Heart left ventricle (tissue), 13 donors: Measurements from ENCODE around the gene DIO3.

Source experiments
- POLR2A ChIP-seq, 2 donors: fragments of 450-650 bp; IDR thresholded peaks; one replicate each; pipeline ENCODE4 v1.6.1; 2017; ENCODE audit warnings: antibody characterized with exemption in 2 of 2, mild to moderate bottlenecking in 2 of 2, moderate library complexity in 2 of 2
- TF ChIP-seq, protein P1 (sequence below), 12 donors: fragments of 200-600 bp; sonication (generic) in 4 of 12; IDR thresholded peaks; one replicate each; pipeline versions ENCODE4 v1.5.0 to v1.8.0; 2018 to 2022; ENCODE audit warnings: antibody characterized with exemption in 12 of 12, mild to moderate bottlenecking in 5 of 12
- donor health status: ischemic (EF 13 %, LVEDD 7.1; RV severe dilation, severe dysfunction).
- donor health status: DM: no; HTN: yes; CAD: no.
- donor health status: DM: no; HTN: no; CAD: no.
- donor health status: ischemic (EF 25% LVEDD 6.9; RV normal size, moderate dysfunction).
- donor health status: ischemic (EF 25% LVEDD 5.7; RV mildly dilated, moderate dysfunction).
- donor health status: ischemic (EF 35%, LVEDD 5.7; RV mildly dilated, moderate dysfunction).
- donor health status: nonischemic (EF 11% LVEDD 7.7; RV severe dilation, severe dysfunction).
- donor health status: DM: yes; HTN: yes; CAD: no.
- donor health status: PGD.
- donor health status: ischemic (EF 29% LVEDD 5.4; RV normal size, mild dysfunction).
- donor health status: nonischemic (EF 23%, LVEDD 6.1; RV moderate dilation, normal function).

GRCh38 chr14:101595887-101596721 is 34.8 kb downstream of the DIO3 start:
- no peak for TF ChIP-seq POLR2A (IDR thresholded peaks at IDR 0.05)
- TF ChIP-seq, protein P1, sequence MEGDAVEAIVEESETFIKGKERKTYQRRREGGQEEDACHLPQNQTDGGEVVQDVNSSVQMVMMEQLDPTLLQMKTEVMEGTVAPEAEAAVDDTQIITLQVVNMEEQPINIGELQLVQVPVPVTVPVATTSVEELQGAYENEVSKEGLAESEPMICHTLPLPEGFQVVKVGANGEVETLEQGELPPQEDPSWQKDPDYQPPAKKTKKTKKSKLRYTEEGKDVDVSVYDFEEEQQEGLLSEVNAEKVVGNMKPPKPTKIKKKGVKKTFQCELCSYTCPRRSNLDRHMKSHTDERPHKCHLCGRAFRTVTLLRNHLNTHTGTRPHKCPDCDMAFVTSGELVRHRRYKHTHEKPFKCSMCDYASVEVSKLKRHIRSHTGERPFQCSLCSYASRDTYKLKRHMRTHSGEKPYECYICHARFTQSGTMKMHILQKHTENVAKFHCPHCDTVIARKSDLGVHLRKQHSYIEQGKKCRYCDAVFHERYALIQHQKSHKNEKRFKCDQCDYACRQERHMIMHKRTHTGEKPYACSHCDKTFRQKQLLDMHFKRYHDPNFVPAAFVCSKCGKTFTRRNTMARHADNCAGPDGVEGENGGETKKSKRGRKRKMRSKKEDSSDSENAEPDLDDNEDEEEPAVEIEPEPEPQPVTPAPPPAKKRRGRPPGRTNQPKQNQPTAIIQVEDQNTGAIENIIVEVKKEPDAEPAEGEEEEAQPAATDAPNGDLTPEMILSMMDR (IDR thresholded peaks at IDR 0.05) = no peak
